ENCODE data around the gene LCP1. TPM values are rescaled to one million over a fixed set of nuclear protein-coding genes. Genes with fewer than 3 reads are reported as not detected.

LCP1 gene
- total RNA-seq, 3 donors from 2014 or later (not counting 1 experiment from before 2014, with no cell fraction given), result 1,088 to 1,116 (median 1,113) TPM

DNA sequence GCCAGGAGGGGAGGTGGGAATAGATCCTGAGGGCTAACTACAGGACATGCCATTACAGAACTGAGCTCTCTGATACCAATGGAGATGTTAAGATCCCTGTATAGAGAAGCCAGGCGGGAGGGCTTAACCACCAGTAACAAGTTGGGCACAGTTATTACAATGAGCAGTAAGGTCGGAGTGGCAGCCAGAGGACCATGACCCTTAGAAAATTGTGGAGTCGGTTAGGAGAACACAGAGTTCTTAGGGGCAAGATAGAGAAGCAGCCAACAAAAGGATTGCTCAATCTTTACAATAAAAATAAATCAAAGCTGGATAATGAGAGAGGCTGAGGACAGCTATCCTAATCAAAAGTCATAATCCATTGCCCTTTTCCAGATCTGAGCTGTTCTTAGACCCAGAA is 87.5 kb downstream of the LCP1 start:
- no peak overlapping the region for H3K4me3 ChIP-seq (ENCODE audit: low read length)
- DNase-seq (no peak), ATAC-seq (peak in 1 of 3 donors; percentile 35)
- H3K36me3 ChIP-seq (ENCODE audit: control insufficient read depth, insufficient read depth, low read length), result no peaks in the 10 kb centered on the region
- no peaks in the 10 kb centered on the region for H3K4me1 ChIP-seq (ENCODE audit: control insufficient read depth, insufficient read depth, low read length)
- no peak overlapping the region for H3K27ac ChIP-seq (ENCODE audit: low read length)
- H3K9me3 Mint-ChIP-seq, result no peaks in the 10 kb centered on the region
- TF ChIP-seq, protein P1, sequence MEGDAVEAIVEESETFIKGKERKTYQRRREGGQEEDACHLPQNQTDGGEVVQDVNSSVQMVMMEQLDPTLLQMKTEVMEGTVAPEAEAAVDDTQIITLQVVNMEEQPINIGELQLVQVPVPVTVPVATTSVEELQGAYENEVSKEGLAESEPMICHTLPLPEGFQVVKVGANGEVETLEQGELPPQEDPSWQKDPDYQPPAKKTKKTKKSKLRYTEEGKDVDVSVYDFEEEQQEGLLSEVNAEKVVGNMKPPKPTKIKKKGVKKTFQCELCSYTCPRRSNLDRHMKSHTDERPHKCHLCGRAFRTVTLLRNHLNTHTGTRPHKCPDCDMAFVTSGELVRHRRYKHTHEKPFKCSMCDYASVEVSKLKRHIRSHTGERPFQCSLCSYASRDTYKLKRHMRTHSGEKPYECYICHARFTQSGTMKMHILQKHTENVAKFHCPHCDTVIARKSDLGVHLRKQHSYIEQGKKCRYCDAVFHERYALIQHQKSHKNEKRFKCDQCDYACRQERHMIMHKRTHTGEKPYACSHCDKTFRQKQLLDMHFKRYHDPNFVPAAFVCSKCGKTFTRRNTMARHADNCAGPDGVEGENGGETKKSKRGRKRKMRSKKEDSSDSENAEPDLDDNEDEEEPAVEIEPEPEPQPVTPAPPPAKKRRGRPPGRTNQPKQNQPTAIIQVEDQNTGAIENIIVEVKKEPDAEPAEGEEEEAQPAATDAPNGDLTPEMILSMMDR (IDR thresholded peaks at IDR 0.05), result no peak
- peaks cover 14 to 46% of the 10 kb centered on the region in 2 donors for H3K27me3 Mint-ChIP-seq (ENCODE audit: low read depth in 2 of 2)
- H3K27me3 ChIP-seq (ENCODE audit: control insufficient read depth, insufficient read depth, low read length), result no peaks in the 10 kb centered on the region
- no peaks in the 10 kb centered on the region for H3K4me1 Mint-ChIP-seq
- no peaks in the 10 kb centered on the region for H3K36me3 Mint-ChIP-seq
- no peak overlapping the region for H3K4me3 Mint-ChIP-seq
- no peaks in the 10 kb centered on the region for H3K9me3 ChIP-seq (ENCODE audit: control insufficient read depth, insufficient read depth, low read length)
- intact Hi-C loops (cut with micrococcal nuclease), result no loop called here
- H3K27ac Mint-ChIP-seq, result no peak overlapping the region
- WGBS (ENCODE audit: insufficient coverage), result 92% methylated on average over 3 of the region's 3 CpGs

DNA sequence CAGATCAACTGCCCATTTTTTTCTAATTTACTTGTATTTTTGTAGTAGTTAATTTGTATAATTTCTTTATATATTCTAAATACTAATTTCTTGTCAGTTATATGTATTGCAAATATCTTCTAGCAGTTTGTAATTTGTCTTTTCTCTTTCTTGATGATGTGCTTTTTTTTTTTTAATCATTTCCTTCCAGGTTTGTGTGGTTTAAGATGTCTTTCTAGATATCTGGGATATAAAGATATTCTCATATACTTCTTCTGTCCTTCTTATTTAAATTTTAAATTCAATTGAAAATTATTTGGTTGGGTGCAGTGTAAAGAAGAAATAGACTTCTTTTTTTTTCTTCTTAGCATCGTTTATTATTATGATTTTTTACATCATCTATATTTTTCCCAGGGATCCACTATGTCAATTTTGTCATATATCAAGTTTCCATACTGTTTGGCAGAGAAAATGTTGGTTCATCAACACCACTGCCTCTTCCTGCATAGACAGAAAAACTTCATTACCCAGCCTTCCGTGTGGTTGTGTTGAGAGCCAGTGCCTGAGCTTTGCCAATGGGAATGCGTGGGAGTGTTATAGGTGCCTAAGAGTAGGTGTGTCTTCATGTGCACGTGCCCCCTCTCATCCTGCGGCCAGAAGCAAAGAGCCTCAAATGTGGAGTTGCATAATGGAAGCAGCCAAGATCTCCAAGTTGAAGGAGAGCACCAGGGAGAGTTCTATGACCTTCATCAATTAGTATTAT is 93.0 kb downstream of the LCP1 start:
- Mint-ChIP-seq H3K4me3 (no peak overlapping the region), H3K27ac (no peak overlapping the region), H3K4me1 (no peaks in the 10 kb centered on the region), H3K36me3 (no peaks in the 10 kb centered on the region), H3K9me3 (no peaks in the 10 kb centered on the region), H3K27me3 (ENCODE audit: low read depth in 2 of 2) (peaks cover 14 to 45% of the 10 kb centered on the region in 2 donors)
- no peak overlapping the region for H3K27ac ChIP-seq (ENCODE audit: low read length)
- no peaks in the 10 kb centered on the region for H3K27me3 ChIP-seq (ENCODE audit: control insufficient read depth, insufficient read depth, low read length)
- DNase-seq (no peak), ATAC-seq (no peak)
- intact Hi-C loops (cut with micrococcal nuclease), result no loop called here
- no peak overlapping the region for H3K4me3 ChIP-seq (ENCODE audit: low read length)
- no peaks in the 10 kb centered on the region for H3K36me3 ChIP-seq (ENCODE audit: control insufficient read depth, insufficient read depth, low read length)
- 94% methylated on average over 4 of the region's 5 CpGs for WGBS (ENCODE audit: insufficient coverage)
- H3K4me1 ChIP-seq (ENCODE audit: control insufficient read depth, insufficient read depth, low read length), result no peaks in the 10 kb centered on the region
- H3K9me3 ChIP-seq (ENCODE audit: control insufficient read depth, insufficient read depth, low read length), result no peaks in the 10 kb centered on the region
- TF ChIP-seq, protein P1 (IDR thresholded peaks at IDR 0.05), result no peak

DNA sequence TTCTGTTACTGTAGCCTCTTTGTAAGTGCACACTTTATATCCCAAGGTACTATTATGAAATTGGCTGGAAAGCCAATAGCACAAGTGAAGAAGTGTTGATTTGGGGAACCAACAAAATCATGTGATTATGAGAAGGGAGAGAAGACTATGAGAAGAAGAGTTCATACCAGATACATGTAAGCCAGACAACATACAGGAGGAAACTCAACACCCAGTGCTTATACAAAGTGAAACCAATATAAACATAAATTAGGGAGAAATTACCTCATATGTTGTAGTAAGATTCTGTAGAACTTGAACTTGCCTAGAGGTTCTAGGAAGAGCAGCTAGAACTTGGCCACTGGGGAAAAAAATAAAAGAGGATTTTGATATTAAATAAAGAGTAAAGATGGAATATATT is 94.5 kb downstream of the LCP1 start:
- Histone ChIP-seq H3K4me1 (ENCODE audit: control insufficient read depth, insufficient read depth, low read length) (no peaks in the 10 kb centered on the region), H3K36me3 (ENCODE audit: control insufficient read depth, insufficient read depth, low read length) (no peaks in the 10 kb centered on the region), H3K4me3 (ENCODE audit: low read length) (no peak overlapping the region), H3K27me3 (ENCODE audit: control insufficient read depth, insufficient read depth, low read length) (no peaks in the 10 kb centered on the region), H3K27ac (ENCODE audit: low read length) (no peak overlapping the region), H3K9me3 (ENCODE audit: control insufficient read depth, insufficient read depth, low read length) (no peaks in the 10 kb centered on the region)
- Mint-ChIP-seq H3K27ac (no peak overlapping the region), H3K4me1 (no peaks in the 10 kb centered on the region), H3K36me3 (no peaks in the 10 kb centered on the region), H3K4me3 (no peak overlapping the region), H3K9me3 (no peaks in the 10 kb centered on the region), H3K27me3 (ENCODE audit: low read depth in 2 of 2) (peaks cover 13 to 39% of the 10 kb centered on the region in 2 donors)
- ATAC-seq (no peak), DNase-seq (no peak)
- intact Hi-C loops (cut with micrococcal nuclease), result no loop called here
- TF ChIP-seq, protein P1 (IDR thresholded peaks at IDR 0.05), result no peak

DNA sequence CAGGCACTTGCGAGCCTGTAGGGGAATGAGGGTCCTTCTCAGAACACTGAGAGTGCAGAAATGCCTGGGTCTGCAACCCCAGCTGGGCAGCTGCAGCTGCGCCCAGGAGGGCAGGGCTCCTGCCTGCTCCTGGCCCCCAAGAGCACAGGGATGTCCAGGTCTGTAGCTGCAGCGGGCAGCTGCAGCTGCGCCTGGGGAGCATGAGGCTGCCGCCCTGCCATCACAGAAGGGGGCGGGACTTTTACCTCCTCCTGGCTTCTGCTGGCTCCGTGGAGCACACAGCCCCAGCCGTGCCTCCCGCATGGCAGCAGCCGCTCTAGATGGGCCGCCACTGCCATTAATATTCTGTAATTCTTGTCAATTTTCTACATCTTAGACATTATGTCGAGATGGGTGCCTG is 95.0 kb downstream of the LCP1 start:
- no peak overlapping the region for H3K27ac Mint-ChIP-seq
- no peaks in the 10 kb centered on the region for H3K36me3 Mint-ChIP-seq
- H3K27me3 Mint-ChIP-seq (ENCODE audit: low read depth in 2 of 2), result peaks cover 11 to 34% of the 10 kb centered on the region in 2 donors

More for the DNA sequence above, 95.0 kb downstream of the LCP1 start:
- no peaks in the 10 kb centered on the region for H3K4me1 Mint-ChIP-seq
- Histone ChIP-seq H3K27me3 (ENCODE audit: control insufficient read depth, insufficient read depth, low read length) (no peaks in the 10 kb centered on the region), H3K27ac (ENCODE audit: low read length) (no peak overlapping the region), H3K36me3 (ENCODE audit: control insufficient read depth, insufficient read depth, low read length) (no peaks in the 10 kb centered on the region), H3K4me3 (ENCODE audit: low read length) (no peak overlapping the region), H3K4me1 (ENCODE audit: control insufficient read depth, insufficient read depth, low read length) (no peaks in the 10 kb centered on the region), H3K9me3 (ENCODE audit: control insufficient read depth, insufficient read depth, low read length) (no peaks in the 10 kb centered on the region)
- intact Hi-C loops (cut with micrococcal nuclease), result no loop called here
- no peaks in the 10 kb centered on the region for H3K9me3 Mint-ChIP-seq
- H3K4me3 Mint-ChIP-seq, result no peak overlapping the region
- DNase-seq (no peak), ATAC-seq (no peak)
- WGBS (ENCODE audit: insufficient coverage), result 95% methylated on average over 9 of the region's 12 CpGs
- TF ChIP-seq, protein P1 (IDR thresholded peaks at IDR 0.05), result no peak
